GM13976 (cell line): ENCODE results near the gene TCTN2.

Source experiments
- DNase-seq: peaks from one replicate; pipeline ENCODE4 v3.0.0; 2012; ENCODE audit warnings: low spot score
- CTCF ChIP-seq: IDR thresholded peaks from 2 replicates; pipeline ENCODE4 v1.5.1; 2012; ENCODE audit warnings: borderline replicate concordance, mild to moderate bottlenecking; ENCODE audit not compliant: insufficient read depth; ENCODE audit errors: extremely low read depth, missing control alignments, control extremely low read depth
- in situ Hi-C: fragments of 300-500 bp; cut with MboI; formaldehyde crosslinking; loops from one replicate; pipeline ENCODE4 v1.12.0; 2022; ENCODE audit warnings: low sequenced_read_pairs, mixed read lengths, inconsistent platforms; ENCODE audit not compliant: unreplicated experiment

Gene TCTN2

GRCh38 chr12:123726962-123727361, 56.0 kb downstream of the TCTN2 start:
- in situ Hi-C loops, result no loop called here
- DNase-seq, result no peak
- TF ChIP-seq CTCF, result no peak

- TF ChIP-seq CTCF, result no peak
- in situ Hi-C loops, result no loop called here
- DNase-seq, result no peak
These were observed 57.0 kb downstream of the TCTN2 start for GRCh38 chr12:123727878-123728277.

GRCh38 chr12:123731596-123731995, 60.7 kb downstream of the TCTN2 start:
- TF ChIP-seq CTCF, result no peak
- no peak for DNase-seq
- in situ Hi-C loops, result no loop called here

GRCh38 chr12:123732251-123732650, 61.3 kb downstream of the TCTN2 start:
- no peak for TF ChIP-seq CTCF
- DNase-seq, result no peak

GRCh38 chr12:123733229-123733628, 62.3 kb downstream of the TCTN2 start:
- no peak for DNase-seq
- TF ChIP-seq CTCF, result no peak
- in situ Hi-C loops, result no loop called here

More at GRCh38 chr12:123732251-123732650, 61.3 kb downstream of the TCTN2 start:
- in situ Hi-C loops, result no loop called here

- no peak for TF ChIP-seq CTCF
- in situ Hi-C loops, result no loop called here
These were observed 63.4 kb downstream of the TCTN2 start for GRCh38 chr12:123734268-123734667.

More at GRCh38 chr12:123734268-123734667, 63.4 kb downstream of the TCTN2 start:
- DNase-seq, result no peak
